GM21360 (cell line): ENCODE data around the gene CHMP6.
"Not testable (repeated sequence)": the region's sequence is repeated elsewhere in the genome, so short reads cannot be mapped to it uniquely, and the experiment has no call there.

Experiments used
- ATAC-seq: cut with Tn5 transposase; IDR thresholded peaks from one replicate; pipeline ENCODE4 v1.9.1; 2021; ENCODE audit warnings: mild to moderate bottlenecking, moderate library complexity; ENCODE audit not compliant: unreplicated experiment

CHMP6 gene

GRCh38 chr17:81028506-81028858, 36.8 kb downstream of the CHMP6 start:
- ATAC-seq, result no peak

- no peak for ATAC-seq
Observed at GRCh38 chr17:81029859-81030258, 38.2 kb downstream of the CHMP6 start.

GRCh38 chr17:81030312-81030711, 38.7 kb downstream of the CHMP6 start:
- ATAC-seq, result not testable (repeated sequence)

GRCh38 chr17:81030741-81031565, 39.3 kb downstream of the CHMP6 start:
- no peak for ATAC-seq

- no peak for ATAC-seq
Observed at GRCh38 chr17:81031566-81032550, 40.2 kb downstream of the CHMP6 start.

GRCh38 chr17:81032641-81033480, 41.2 kb downstream of the CHMP6 start:
- ATAC-seq, result no peak

- no peak for ATAC-seq
Observed at GRCh38 chr17:81033535-81034167, 42.0 kb downstream of the CHMP6 start.

GRCh38 chr17:81034168-81034777, 42.6 kb downstream of the CHMP6 start:
- ATAC-seq, result peak; percentile 8

GRCh38 chr17:81034779-81035520, 43.3 kb downstream of the CHMP6 start, which contains the start of gene BAIAP2:
Gene BAIAP2, plus strand, starts transcription at chr17:81035151. Its CDS starts 104 bp downstream, at chr17:81035255.
- ATAC-seq, result peak; percentile 50

- ATAC-seq, result peak; percentile 13
Observed at GRCh38 chr17:81035521-81036196, 44.0 kb downstream of the CHMP6 start.

- no peak for ATAC-seq
Observed at GRCh38 chr17:81036197-81036941, 44.7 kb downstream of the CHMP6 start.

- ATAC-seq, result no peak
Observed at GRCh38 chr17:81037026-81037797, 45.6 kb downstream of the CHMP6 start.

GRCh38 chr17:81037798-81038733, 46.4 kb downstream of the CHMP6 start:
- ATAC-seq, result no peak

- ATAC-seq, result no peak
Observed at GRCh38 chr17:81039096-81039495, 47.5 kb downstream of the CHMP6 start.

- ATAC-seq, result no peak
Observed at GRCh38 chr17:81039854-81040758, 48.5 kb downstream of the CHMP6 start.
